Tibial nerve (tissue), 4 donors: Measurements from ENCODE around the gene CSF1R.

ENCODE experiments used
- EP300 ChIP-seq, 2 donors: sonication (generic); formaldehyde crosslinking; IDR thresholded peaks; one replicate each; pipeline ENCODE4 v1.6.1; 2017; ENCODE audit warnings: antibody characterized with exemption in 2 of 2, mild to moderate bottlenecking in 1 of 2
- POLR2A ChIP-seq, 2 donors: fragments of 450-650 bp; IDR thresholded peaks; one replicate each; pipeline ENCODE4 v1.6.1; 2017; ENCODE audit warnings: antibody characterized with exemption in 2 of 2, mild to moderate bottlenecking in 2 of 2, moderate library complexity in 2 of 2
- TF ChIP-seq, protein P1 (sequence below), 5 experiments: fragments of 200-600 bp in 3 of 5; fragments of 450-650 bp in 2 of 5; sonication (generic) in 3 of 5; IDR thresholded peaks; one replicate each; pipeline ENCODE4 v1.5.1; 2016 to 2019; ENCODE audit warnings: antibody characterized with exemption in 5 of 5, mild to moderate bottlenecking in 3 of 5, moderate library complexity in 2 of 5

DNA sequence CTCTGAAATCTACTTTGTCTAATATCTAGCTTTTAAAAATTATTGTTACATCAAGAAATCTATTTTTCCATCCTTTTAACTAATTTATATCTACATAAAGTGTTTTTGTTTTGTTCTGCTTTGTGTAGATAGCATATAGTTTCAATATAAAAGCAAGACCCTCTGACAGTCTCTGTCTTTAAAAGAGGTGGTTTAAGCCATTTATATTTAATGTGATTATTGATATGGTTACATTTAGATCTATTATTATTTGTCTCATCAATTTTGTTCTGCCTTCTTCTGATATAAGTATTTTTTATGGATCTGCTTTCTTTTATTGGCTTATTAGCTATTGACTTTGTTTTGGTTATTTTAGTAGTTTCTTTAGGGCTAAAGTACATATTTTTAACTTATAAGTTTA, 69.8 kb downstream of the CSF1R start:
- TF ChIP-seq, protein P1, sequence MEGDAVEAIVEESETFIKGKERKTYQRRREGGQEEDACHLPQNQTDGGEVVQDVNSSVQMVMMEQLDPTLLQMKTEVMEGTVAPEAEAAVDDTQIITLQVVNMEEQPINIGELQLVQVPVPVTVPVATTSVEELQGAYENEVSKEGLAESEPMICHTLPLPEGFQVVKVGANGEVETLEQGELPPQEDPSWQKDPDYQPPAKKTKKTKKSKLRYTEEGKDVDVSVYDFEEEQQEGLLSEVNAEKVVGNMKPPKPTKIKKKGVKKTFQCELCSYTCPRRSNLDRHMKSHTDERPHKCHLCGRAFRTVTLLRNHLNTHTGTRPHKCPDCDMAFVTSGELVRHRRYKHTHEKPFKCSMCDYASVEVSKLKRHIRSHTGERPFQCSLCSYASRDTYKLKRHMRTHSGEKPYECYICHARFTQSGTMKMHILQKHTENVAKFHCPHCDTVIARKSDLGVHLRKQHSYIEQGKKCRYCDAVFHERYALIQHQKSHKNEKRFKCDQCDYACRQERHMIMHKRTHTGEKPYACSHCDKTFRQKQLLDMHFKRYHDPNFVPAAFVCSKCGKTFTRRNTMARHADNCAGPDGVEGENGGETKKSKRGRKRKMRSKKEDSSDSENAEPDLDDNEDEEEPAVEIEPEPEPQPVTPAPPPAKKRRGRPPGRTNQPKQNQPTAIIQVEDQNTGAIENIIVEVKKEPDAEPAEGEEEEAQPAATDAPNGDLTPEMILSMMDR (IDR thresholded peaks at IDR 0.05), result no peak
- no peak for TF ChIP-seq EP300 (IDR thresholded peaks at IDR 0.05)
- no peak for TF ChIP-seq POLR2A (IDR thresholded peaks at IDR 0.05)
